HCT116 (cell line): ENCODE measurements around the gene LRIT2. TPM values are rescaled to one million over a fixed set of nuclear protein-coding genes. Genes with fewer than 3 reads are reported as not detected.

Experiments
- ATAC-seq: fragments of 200-7000 bp; cut with Tn5 transposase; 2 replicates; pipeline ENCODE4 v1.9.1; 2020; ENCODE audit warnings: mild to moderate bottlenecking, moderate library complexity
- BruUV-seq: library from RNA; stranded (reverse); fragments of 400-500 nt; replicated peaks from 2 replicates; lab custom pipeline; 2021; lab: Mats Ljungman, UMichigan
- CTCF ChIA-PET: fragments of 300-600 bp; sonication (Branson Sonifier 250); formaldehyde crosslinking; loops from one replicate; lab custom pipeline; 2021; ENCODE audit warnings: antibody characterized with exemption; lab: Charles Lee
- POLR2A ChIA-PET: fragments of 300-600, 350-600 bp; sonication (Branson Sonifier 250); formaldehyde crosslinking; loops from one replicate; lab custom pipeline; 2021; ENCODE audit warnings: antibody characterized with exemption; lab: Charles Lee
- RAD21 ChIA-PET, 2 experiments: fragments of 300-600 bp; sonication (Branson Sonifier 250); formaldehyde crosslinking; loops; one replicate each; lab custom pipeline; 2023; ENCODE audit warnings: low total read pairs in 2 of 2; ENCODE audit not compliant: uncharacterized antibody in 2 of 2, unreplicated experiment in 2 of 2, low non-redundant PET in 1 of 2; lab: Charles Lee
- DNase-seq: peaks from one replicate; pipeline ENCODE4 v3.0.0-alpha.2; 2010; ENCODE audit warnings: low read depth, low spot score
- H2AFZ ChIP-seq: fragments of 200-600 bp; shearing (Covaris generic), sonication (generic); 2 replicates; pipeline ENCODE4 v1.6.1; 2017; ENCODE audit warnings: low read depth, mixed run types, mixed read lengths, antibody characterized with exemption, low read length; ENCODE audit not compliant: poor library complexity, severe bottlenecking
- H3K27ac ChIP-seq: 2 replicates; pipeline ENCODE4 v1.5.1; 2012; ENCODE audit warnings: low read depth, low read length
- H3K27me3 ChIP-seq: fragments of 200-600 bp; sonication (generic); 2 replicates; pipeline ENCODE4 v1.6.1; 2016; ENCODE audit warnings: mixed run types, low read length, mixed read lengths; ENCODE audit not compliant: insufficient read depth
- H3K36me3 ChIP-seq, 2 experiments: fragments of 200-500 bp in 1 of 2; fragments of 200-600 bp in 1 of 2; sonication (Bioruptor generic) in 1 of 2; sonication (generic) in 1 of 2; 2 replicates each; pipeline versions ENCODE4 v1.5.1 to v1.6.1; 2014 to 2016; ENCODE audit warnings: low read length in 2 of 2, inconsistent platforms in 1 of 2, mixed read lengths in 1 of 2, mixed run types in 1 of 2; ENCODE audit not compliant: insufficient read depth in 2 of 2, control insufficient read depth in 1 of 2
- H3K4me1 ChIP-seq, 2 experiments: fragments of 200-600 bp in 1 of 2; sonication (generic) in 1 of 2; 2 replicates each; pipeline versions ENCODE4 v1.5.1 to v1.6.1; 2012 to 2017; ENCODE audit warnings: low read length in 2 of 2, inconsistent platforms in 1 of 2, mild to moderate bottlenecking in 1 of 2, mixed read lengths in 1 of 2, mixed run types in 1 of 2, moderate library complexity in 1 of 2; ENCODE audit not compliant: insufficient read depth in 2 of 2, control insufficient read depth in 1 of 2
- H3K4me2 ChIP-seq: fragments of 200-600 bp; sonication (generic); 2 replicates; pipeline ENCODE4 v1.6.1; 2017; ENCODE audit warnings: mixed run types, low read length, mixed read lengths
- H3K4me3 ChIP-seq, 2 experiments: fragments of 200-600 bp in 1 of 2; sonication (generic) in 1 of 2; replicated peaks in 1 of 2; 2 replicates each; pipeline ENCODE4 v1.5.1; 2011 to 2016; ENCODE audit warnings: low read length in 2 of 2, control low read depth in 1 of 2, low read depth in 1 of 2, mild to moderate bottlenecking in 1 of 2, mixed read lengths in 1 of 2, mixed run types in 1 of 2
- H3K79me2 ChIP-seq: fragments of 200-600 bp; sonication (generic); 2 replicates; pipeline ENCODE4 v1.6.1; 2017; ENCODE audit warnings: mild to moderate bottlenecking, mixed run types, low read length, moderate library complexity, mixed read lengths; ENCODE audit not compliant: insufficient read depth
- H3K9ac ChIP-seq: fragments of 200-600 bp; sonication (generic); 2 replicates; pipeline ENCODE4 v1.6.1; 2016; ENCODE audit warnings: low read length, mixed read lengths
- H3K9me2 ChIP-seq: fragments of 200-600 bp; sonication (generic), shearing (Covaris generic); 2 replicates; pipeline ENCODE4 v1.6.1; 2017; ENCODE audit warnings: mixed run types, mild to moderate bottlenecking, moderate library complexity; ENCODE audit not compliant: insufficient read depth
- H3K9me3 ChIP-seq, 2 experiments: fragments of 200-500 bp in 1 of 2; fragments of 200-600 bp in 1 of 2; sonication (Bioruptor generic) in 1 of 2; sonication (generic) in 1 of 2; 2 replicates each; pipeline ENCODE4 v1.6.1; 2014 to 2017; ENCODE audit warnings: low read length in 2 of 2, mixed read lengths in 2 of 2, inconsistent platforms in 1 of 2, low read depth in 1 of 2, mild to moderate bottlenecking in 1 of 2, mixed run types in 1 of 2, moderate library complexity in 1 of 2; ENCODE audit not compliant: control insufficient read depth in 1 of 2, insufficient read depth in 1 of 2
- H4K20me1 ChIP-seq: fragments of 200-600 bp; sonication (generic), shearing (Covaris generic); 2 replicates; pipeline ENCODE4 v1.6.1; 2017; ENCODE audit warnings: mixed run types, mild to moderate bottlenecking, moderate library complexity; ENCODE audit not compliant: insufficient read depth
- CBX3 ChIP-seq: IDR thresholded peaks from 2 replicates; pipeline ENCODE4 v1.6.1; 2012; ENCODE audit warnings: low read depth
- CTCF ChIP-seq, 3 experiments: fragments of 200-600 bp in 1 of 3; sonication (generic) in 1 of 3; IDR thresholded peaks in 2 of 3; conservative IDR thresholded peaks in 1 of 3; 2 replicates each; pipeline ENCODE4 v1.5.1; 2012 to 2017; ENCODE audit warnings: low read depth in 2 of 3, low read length in 2 of 3, antibody characterized with exemption in 1 of 3, borderline replicate concordance in 1 of 3, control low read depth in 1 of 3, mild to moderate bottlenecking in 1 of 3, mixed read lengths in 1 of 3, mixed run types in 1 of 3, moderate library complexity in 1 of 3; ENCODE audit not compliant: insufficient read depth in 1 of 3
- MAX ChIP-seq: IDR thresholded peaks from 2 replicates; pipeline ENCODE4 v1.6.1; 2012
- POLR2AphosphoS5 ChIP-seq: IDR thresholded peaks from 2 replicates; pipeline ENCODE4 v1.6.1; 2011; ENCODE audit warnings: mild to moderate bottlenecking, low read depth, low read length, moderate library complexity
- RAD21 ChIP-seq: IDR thresholded peaks from 2 replicates; pipeline ENCODE4 v1.6.1; 2012; ENCODE audit warnings: low read depth, mild to moderate bottlenecking
- ZBTB33 ChIP-seq: IDR thresholded peaks from 2 replicates; pipeline ENCODE4 v1.6.1; 2011; ENCODE audit warnings: mild to moderate bottlenecking, low read length, moderate library complexity; ENCODE audit not compliant: insufficient replicate concordance; ENCODE audit errors: extremely low read depth
- intact Hi-C: fragments of 100-400 bp; cut with micrococcal nuclease; formaldehyde crosslinking; loops from 2 replicates; pipeline ENCODE4 v1.10.0; 2022
- total RNA-seq: library from RNA; stranded (reverse); gene quantifications from one replicate; pipeline ENCODE4 v1.2.1, GENCODE V29; 2021; ENCODE audit not compliant: unreplicated experiment

LRIT2 gene
- total RNA-seq, 1 experiment from 2014 or later: not detected

- H4K20me1 ChIP-seq: no peaks in the 10 kb centered on the region
- no peak overlapping the region for H3K27ac ChIP-seq
- ChIA-PET POLR2A (interaction anchor here (0.7 to 0.8 kb wide), 2 partner anchors 273 to 276 kb away, joined by 3 to 4 read pairs; no protein-coding TSS in a partner anchor), CTCF (interaction anchor here (0.6 to 10.1 kb wide), 7 partner anchors 10 to 342 kb away, joined by 3 to 268 read pairs (median 3); partner anchors contain the start of gene CCSER2), RAD21 (interaction anchor here (1.0 to 1.5 kb wide), 3 partner anchors 272 to 276 kb away, joined by 3 to 6 read pairs (median 4); no protein-coding TSS in a partner anchor)
- H3K4me1 ChIP-seq: peaks cover 0 to 17% of the 10 kb centered on the region in 2 experiments; a peak in 2 of 4 replicates
- H3K4me2 ChIP-seq: peak overlapping the region; percentile 34
- peak; percentile 48 for DNase-seq
- H3K9me2 ChIP-seq: no peaks in the 10 kb centered on the region
- BruUV-seq: no TSS peak
- H3K27me3 ChIP-seq: no peaks in the 10 kb centered on the region
- intact Hi-C loops: loop anchor here (1.0 to 10.0 kb wide), 6 partner anchors 63 to 450 kb away; partner anchors contain the start of gene CCSER2
- no peak overlapping the region for H3K9ac ChIP-seq
- ATAC-seq: peak; percentile 95
- no peaks in the 10 kb centered on the region for H3K36me3 ChIP-seq
- no peak overlapping the region for H3K4me3 ChIP-seq
- TF ChIP-seq ZBTB33: no peak
- TF ChIP-seq POLR2AphosphoS5: no peak
- no peak for TF ChIP-seq CBX3
- TF ChIP-seq CTCF (IDR thresholded peaks at IDR 0.05 in 2 of 3, conservative IDR thresholded peaks at IDR 0.05 in 1 of 3; ENCODE audit: borderline replicate concordance in 1 of 3, insufficient read depth in 1 of 3, low read depth in 2 of 3, low read length in 2 of 3): peak; percentile 80 to 96 (median 91)
- peak; percentile 95 for TF ChIP-seq RAD21
- TF ChIP-seq MAX: no peak
- H3K79me2 ChIP-seq: no peaks in the 10 kb centered on the region
- peak overlapping the region; percentile 70 for H2AFZ ChIP-seq
- H3K9me3 ChIP-seq: no peaks in the 10 kb centered on the region
Measured at GRCh38 chr10:84264611-84265141, 39.3 kb upstream of the LRIT2 start.
